NCI-H2171 treated with DMSO at 0.1 percent for 48 hours (cell line): Measurements from ENCODE around the gene GRM4.

Experiments used
- DNase-seq: peaks from one replicate; lab custom pipeline; 2025; lab: John Stamatoyannopoulos, UW

The GRM4 gene

DNA sequence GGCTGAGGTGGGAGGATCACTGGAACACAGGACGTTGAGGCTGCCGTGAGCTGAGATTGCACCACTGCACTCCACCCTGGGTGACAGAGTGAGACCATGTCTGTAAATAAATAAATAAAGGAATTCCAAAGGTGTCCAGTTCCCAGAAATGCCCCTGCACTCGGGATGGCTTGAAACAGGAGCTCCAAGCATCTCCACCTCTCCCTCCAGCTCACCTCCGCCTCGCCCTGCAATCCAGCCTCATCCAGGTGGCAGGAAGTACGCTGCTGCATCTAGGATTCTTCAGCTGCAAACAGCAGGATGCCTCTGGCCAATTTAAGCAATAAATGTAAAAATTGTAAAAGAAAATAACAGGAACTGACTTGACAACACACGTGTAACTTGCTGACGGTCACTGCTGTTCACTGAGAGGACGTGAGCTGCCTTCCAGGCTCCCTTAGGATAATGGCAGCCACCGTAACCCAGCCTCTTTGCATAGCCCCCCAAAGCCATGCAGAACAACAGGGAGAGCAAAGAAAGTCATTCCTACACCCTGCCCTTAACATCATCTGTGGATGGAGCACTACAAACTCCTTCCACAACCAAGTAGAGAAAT, 11.4 kb upstream of the GRM4 start:
- DNase-seq, result no peak

DNA sequence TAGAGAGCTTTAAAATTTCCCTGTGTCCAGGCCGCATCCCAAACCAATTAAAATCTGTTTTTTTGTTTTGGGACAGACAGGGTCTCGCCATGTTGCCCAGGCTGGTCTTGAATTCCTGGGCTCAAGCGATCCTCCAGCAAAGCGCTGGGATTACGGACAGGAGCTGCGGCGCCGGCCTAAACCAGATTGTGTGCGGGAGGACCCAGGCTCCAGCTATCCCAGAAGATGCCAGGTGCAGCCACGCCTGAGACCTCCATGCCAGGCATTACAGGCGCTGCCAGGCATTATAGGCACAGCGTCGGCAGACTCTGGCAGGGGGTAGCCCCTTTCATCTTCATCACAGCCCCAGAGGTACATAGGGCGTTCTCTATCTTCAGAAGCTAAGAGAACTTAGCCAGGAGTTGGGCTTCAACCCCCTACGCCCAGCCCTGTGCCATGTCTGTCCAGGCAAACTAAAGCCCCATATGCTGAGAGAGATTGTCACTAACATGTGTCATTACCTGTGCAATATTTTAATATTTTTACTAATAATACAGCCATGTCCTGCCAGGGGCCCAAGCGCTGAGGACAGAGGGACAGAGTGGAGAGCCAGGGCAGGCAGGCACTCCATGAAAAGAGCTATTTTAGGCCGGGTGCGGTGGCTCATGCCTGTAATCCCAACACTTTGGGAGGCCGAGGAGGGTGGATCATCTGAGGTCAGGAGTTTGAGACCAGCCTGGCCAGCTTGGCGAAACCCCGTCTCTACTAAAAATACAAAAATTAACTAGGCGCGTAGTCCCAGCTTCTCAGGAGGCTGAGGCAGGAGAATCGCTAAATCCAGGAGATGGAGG, 9.8 kb upstream of the GRM4 start:
- no peak for DNase-seq

DNA sequence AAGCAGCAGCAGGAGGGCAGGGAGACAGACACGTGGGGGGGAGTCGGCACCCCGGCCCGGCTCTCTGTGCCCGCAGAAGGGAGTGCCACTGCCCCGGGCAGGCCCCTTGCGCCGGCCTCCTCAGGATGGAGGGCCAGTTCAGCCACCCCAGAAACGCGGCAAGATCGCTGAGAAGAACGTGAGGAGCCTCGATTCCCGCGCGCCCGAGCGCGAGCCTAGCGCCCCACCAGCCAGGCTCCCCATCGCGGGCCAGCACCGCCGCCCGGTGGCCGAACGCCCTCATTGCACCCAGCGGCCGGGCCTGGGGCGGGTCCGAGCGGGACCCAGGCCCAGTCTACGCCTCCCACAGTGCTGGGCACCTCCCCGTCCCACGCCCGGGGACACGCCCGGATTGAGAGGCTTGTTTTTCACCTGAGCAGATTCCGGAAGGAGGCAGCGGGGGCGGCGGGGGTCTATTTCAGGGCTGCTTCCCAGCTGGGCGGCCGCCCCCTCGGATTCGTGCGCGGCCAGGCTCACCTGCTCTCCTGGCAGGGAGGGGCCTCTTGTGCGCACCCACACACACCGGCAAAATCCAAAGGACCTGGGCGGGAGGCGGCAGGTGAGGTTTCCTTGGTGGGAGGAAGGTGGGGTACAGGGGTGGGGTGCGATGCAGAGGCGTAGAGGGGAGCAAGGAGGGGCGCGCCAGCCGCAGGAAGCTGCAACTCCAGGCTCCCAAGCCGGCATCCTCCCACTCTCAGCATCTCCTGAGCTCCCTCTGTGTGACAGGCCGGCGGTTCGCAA, 9.0 kb upstream of the GRM4 start:
- DNase-seq, result peak; percentile 60

- DNase-seq, result no peak
These were observed 7.1 kb upstream of the GRM4 start for GRCh38 chr6:34152806-34153520.

- DNase-seq, result no peak
These were observed 6.2 kb upstream of the GRM4 start for GRCh38 chr6:34152042-34152524.

- DNase-seq, result peak; percentile 58
These were observed 5.6 kb upstream of the GRM4 start for GRCh38 chr6:34151321-34152041.

GRCh38 chr6:34150766-34151165, 4.9 kb upstream of the GRM4 start:
- no peak for DNase-seq

DNA sequence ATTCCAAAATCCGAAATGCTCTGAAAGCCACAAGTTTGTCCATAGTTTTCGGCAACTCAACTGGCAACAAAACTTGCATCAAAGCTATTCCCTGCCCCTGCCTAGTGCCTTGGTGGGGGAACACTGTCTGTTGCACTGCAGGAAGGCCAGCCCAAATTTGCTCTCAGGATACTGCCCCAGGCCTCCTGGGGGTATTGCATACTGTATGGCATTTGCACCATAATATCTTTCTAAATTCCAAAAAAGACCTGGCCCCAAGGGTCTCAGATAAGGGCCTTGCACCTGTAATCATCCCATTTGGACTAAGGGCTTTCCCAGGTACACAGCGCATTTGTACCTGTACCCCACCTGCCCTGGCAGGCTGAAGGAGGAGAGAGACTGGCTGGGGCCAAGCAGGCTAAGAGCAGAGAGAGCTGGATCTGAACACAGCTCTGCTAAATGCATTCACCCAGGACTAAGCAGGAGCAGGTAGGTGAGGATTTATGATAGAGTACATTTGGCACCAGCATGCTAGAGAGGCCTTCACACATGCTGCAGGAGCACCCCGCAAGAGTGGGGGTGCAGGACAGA, 4.0 kb upstream of the GRM4 start:
- DNase-seq, result no peak

DNA sequence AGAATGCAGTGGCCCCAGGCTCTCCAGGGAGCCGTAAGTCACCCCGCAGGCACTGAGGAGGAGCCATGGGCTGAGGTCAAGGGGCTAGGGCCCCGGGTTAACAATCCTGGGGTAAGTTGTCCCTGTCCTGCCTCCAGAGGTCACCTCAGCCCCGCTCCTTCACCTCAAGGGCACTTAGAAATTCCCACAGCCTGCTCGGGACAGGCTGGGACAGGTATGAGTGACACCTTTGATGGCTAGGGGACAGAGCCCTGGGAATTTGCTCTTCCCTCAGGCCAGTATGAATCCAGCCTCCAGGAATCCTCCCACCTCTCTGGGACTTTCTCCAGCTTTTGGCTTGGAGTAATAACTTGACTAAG, 3.5 kb upstream of the GRM4 start:
- DNase-seq, result no peak

DNA sequence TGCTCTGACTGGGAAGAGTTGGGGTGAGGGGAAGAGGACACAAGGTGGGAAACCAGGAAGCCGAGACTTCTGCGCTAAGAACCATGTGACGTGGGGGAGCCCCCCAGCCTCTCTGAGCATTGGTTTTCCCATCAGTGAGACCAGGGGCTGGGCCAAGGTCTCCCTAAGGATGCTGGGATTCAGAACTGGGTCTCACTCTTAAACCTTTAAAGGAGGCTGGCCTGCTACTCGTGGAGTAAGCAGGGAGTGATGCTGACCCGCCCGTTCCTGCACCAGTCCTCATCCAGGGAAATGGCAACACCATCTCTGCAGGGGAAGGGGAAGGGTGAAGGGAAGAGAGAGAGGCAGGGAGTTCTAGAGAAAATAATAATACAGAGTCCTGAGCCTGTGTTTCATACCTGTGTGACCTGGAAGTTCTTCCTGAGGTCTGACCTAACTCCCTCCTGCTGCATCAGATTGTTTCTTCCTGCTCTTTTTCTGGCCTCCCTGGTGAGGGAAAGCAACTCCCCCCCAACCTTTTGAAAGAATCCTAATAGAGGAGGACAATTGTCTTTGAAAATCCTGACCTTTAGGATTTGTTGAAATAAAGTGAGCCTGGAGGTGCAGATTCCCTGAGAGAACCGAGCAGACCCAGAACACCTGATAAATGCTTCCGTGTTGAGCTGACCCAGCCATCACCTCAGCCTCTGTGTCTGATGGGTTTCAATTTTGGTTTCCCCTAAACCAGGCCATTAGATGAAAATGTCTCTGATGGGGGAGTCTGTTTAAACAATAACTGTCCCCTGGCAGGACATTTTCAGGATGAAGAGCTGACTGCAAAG, 3.0 kb upstream of the GRM4 start:
- no peak for DNase-seq

DNA sequence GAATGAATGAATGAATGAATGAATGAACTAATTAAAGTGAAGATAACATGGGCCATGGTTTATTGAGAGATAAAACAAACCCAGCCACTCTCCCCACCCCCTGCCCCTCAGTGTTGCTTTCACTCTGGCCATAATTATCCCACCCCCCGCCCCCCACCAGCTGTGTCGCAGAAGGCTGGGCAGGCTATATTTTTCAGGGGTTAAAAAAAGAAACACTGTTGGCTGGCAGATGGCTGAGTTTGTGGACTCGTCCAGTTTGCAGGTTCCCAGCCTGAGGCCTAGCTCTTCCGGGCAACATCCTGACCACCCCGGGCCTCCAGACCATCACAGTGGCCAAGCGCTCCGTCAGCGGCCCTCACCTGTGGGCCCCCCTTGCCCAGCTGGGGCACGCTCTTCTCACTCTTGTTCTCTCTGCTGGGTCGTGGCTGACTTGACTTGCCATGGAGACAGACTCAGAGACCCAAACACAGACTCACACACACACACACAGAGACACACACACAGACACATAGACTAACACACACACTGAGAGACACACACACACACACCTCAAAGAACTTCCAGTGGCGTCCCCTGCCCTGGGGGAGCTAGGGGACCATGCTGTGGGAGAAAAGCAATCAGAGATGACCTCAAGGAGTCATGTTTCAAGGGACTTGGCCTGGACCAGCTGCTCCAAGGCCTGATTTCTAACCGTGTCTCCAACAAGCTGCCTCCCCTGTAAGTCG, 2.2 kb upstream of the GRM4 start:
- peak; percentile 57 for DNase-seq

GRCh38 chr6:34146801-34147592, 1.1 kb upstream of the GRM4 start:
- DNase-seq, result no peak

GRCh38 chr6:34145161-34146020, 496 bp downstream of the GRM4 start:
- peak; percentile 80 for DNase-seq

DNA sequence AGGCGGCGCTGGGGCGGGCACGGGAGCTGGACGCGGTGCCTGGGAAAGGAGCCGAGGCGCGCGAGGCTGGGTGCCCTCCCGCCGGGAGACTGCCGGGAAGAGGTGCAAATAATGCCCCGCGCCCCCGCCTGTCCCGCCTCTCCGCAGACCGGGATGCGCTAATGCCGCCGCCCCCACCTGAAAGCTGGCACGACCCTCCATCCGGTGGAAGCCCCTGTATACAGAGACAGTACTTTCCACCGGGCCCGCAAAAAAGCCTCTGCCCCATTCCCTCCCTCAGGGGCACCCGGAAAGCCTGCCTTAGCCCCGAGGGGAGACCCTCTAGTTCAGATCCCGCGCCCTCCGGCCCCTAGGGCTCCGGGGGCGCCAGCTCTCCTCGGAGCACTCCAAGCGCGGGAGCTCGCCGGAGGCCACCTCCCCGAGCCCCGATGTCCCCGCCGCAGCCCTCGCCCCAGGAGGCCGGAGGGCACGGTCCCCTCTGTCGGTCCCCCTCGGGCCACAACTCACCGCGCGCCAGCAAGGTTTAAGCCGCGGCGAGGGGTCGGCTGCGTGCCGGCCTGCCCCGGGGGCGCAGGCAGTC, 1.2 kb downstream of the GRM4 start:
- no peak for DNase-seq

DNA sequence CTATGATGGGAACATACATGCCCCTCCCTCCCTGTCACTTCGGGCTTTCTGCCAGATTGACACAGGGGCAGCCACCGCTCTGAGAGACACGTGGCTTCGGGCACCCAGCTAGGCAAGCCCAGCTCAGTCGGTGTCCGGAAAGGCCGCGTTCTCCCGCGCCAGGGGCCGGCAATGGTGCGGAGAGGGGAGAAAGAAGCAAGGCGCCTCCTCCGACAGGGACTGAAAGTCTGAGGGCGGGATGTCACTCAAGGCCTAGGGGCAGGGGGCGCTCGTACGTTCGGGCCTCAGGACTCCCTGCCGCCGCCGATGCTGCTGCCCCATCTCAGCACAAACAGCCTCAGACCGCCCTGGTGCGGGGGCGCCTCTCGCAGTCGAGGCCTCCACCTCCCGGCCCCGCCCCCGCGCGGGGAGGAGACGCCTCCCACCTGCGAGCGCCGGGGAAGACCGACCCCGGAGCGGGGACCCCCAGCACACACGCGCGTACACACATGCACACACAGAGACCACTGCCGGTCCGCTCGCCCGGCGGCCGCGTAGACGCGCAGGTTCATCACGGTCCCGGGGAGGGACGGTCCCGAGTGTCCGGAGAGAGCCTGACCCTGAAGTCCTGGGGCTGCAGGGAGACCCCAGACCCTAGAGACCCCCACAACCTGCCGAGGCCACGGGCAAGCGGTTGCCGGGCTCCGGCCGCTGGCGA, 1.9 kb downstream of the GRM4 start:
- peak; percentile 83 for DNase-seq

- DNase-seq, result no peak
These were observed 2.5 kb downstream of the GRM4 start for GRCh38 chr6:34143196-34143883.
